AG08395 (cell line): Measurements from ENCODE around the gene PDS5B.
A peak's percentile ranks its signal among the peaks of the same experiment; 100 is the strongest.

Experiments
- DNase-seq: peaks from one replicate; pipeline ENCODE4 v3.0.0; 2012; ENCODE audit warnings: mixed read lengths, low spot score

PDS5B gene

GRCh38 chr13:32590266-32590665 lies 4.0 kb downstream of the PDS5B start:
- DNase-seq, result no peak

- no peak for DNase-seq
These were observed 5.8 kb downstream of the PDS5B start for GRCh38 chr13:32592082-32592481.

- DNase-seq, result peak; percentile 30
These were observed 8.0 kb downstream of the PDS5B start for GRCh38 chr13:32594157-32594738.

GRCh38 chr13:32595306-32595705 lies 9.1 kb downstream of the PDS5B start:
- no peak for DNase-seq

GRCh38 chr13:32600890-32601289 lies 14.6 kb downstream of the PDS5B start:
- DNase-seq, result no peak

GRCh38 chr13:32609428-32609827 lies 23.2 kb downstream of the PDS5B start:
- DNase-seq, result no peak

GRCh38 chr13:32610538-32610937 lies 24.3 kb downstream of the PDS5B start:
- DNase-seq, result no peak

GRCh38 chr13:32610977-32611376 lies 24.7 kb downstream of the PDS5B start:
- DNase-seq, result no peak

GRCh38 chr13:32616883-32617511 lies 30.7 kb downstream of the PDS5B start:
- no peak for DNase-seq

GRCh38 chr13:32622827-32623226 lies 36.6 kb downstream of the PDS5B start:
- no peak for DNase-seq

GRCh38 chr13:32624441-32624840 lies 38.2 kb downstream of the PDS5B start:
- peak; percentile 21 for DNase-seq

- no peak for DNase-seq
These were observed 41.5 kb downstream of the PDS5B start for GRCh38 chr13:32627793-32628192.

GRCh38 chr13:32629313-32629712 lies 43.1 kb downstream of the PDS5B start:
- no peak for DNase-seq

GRCh38 chr13:32629866-32630265 lies 43.6 kb downstream of the PDS5B start:
- DNase-seq, result no peak

GRCh38 chr13:32632343-32632909 lies 46.2 kb downstream of the PDS5B start:
- no peak for DNase-seq

- DNase-seq, result no peak
These were observed 50.5 kb downstream of the PDS5B start for GRCh38 chr13:32636711-32637110.

GRCh38 chr13:32638739-32639138 lies 52.5 kb downstream of the PDS5B start:
- DNase-seq, result no peak

- peak; percentile 65 for DNase-seq
These were observed 53.4 kb downstream of the PDS5B start for GRCh38 chr13:32639502-32640105.

- DNase-seq, result no peak
These were observed 56.1 kb downstream of the PDS5B start for GRCh38 chr13:32642316-32642715.

- no peak for DNase-seq
These were observed 56.6 kb downstream of the PDS5B start for GRCh38 chr13:32642858-32643257.

GRCh38 chr13:32645854-32646253 lies 59.6 kb downstream of the PDS5B start:
- no peak for DNase-seq

- DNase-seq, result no peak
These were observed 61.7 kb downstream of the PDS5B start for GRCh38 chr13:32647926-32648325.

GRCh38 chr13:32650705-32651311 lies 64.6 kb downstream of the PDS5B start:
- peak; percentile 51 for DNase-seq
